Measurements from ENCODE around the gene EPS8.

GRCh38 chr12:15584366-15585041, 204.7 kb downstream of the EPS8 start:
- TF ChIP-seq CTCF (IDR thresholded peaks at IDR 0.05; ENCODE audit: borderline replicate concordance, extremely low read depth, low read length, poor library complexity, severe bottlenecking) = peak; percentile 78
- TF ChIP-seq EZH2 (IDR thresholded peaks at IDR 0.05; ENCODE audit: borderline replicate concordance, low read depth, low read length, severe bottlenecking) = no peak

Data from DND-41 (cell line).